Smooth muscle cell of trachea (primary cell): ENCODE results near the gene SMCP. TPM values are rescaled to one million over a fixed set of nuclear protein-coding genes. Genes with fewer than 3 reads are reported as not detected.

Experiments
- total RNA-seq: library from RNA; depleted of rRNA; stranded (reverse); fragments of >200 nt; gene quantifications from 2 replicates; pipeline ENCODE4 v1.2.1, GENCODE V29; 2014

The SMCP gene, protein sequence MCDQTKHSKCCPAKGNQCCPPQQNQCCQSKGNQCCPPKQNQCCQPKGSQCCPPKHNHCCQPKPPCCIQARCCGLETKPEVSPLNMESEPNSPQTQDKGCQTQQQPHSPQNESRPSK
- total RNA-seq, result not detected in 2 replicates

DNA sequence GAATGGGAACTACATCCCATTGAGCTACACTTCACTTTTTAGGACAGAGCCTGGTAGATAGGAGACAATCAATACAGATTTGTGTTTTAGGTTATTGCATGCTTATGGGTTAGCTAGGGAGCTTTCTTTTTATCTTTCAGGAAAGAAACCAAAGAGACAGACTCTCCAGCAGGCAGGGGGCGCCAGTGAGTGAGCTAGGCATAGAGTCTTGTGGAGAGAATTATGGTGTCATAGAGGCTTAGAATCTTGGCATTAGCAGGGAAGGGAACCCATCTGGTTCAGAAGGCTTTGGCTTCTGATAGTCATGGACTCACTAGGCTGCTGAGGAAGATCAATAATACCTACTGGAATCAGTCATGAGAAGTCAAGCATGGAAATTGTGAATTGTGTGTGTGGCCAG is at the start of gene SMCP:
Gene SMCP (plus strand): TSS at position 281 of the 400 bp plus-strand sequence. CDS start 6,101 bp downstream, outside the sequence.

DNA sequence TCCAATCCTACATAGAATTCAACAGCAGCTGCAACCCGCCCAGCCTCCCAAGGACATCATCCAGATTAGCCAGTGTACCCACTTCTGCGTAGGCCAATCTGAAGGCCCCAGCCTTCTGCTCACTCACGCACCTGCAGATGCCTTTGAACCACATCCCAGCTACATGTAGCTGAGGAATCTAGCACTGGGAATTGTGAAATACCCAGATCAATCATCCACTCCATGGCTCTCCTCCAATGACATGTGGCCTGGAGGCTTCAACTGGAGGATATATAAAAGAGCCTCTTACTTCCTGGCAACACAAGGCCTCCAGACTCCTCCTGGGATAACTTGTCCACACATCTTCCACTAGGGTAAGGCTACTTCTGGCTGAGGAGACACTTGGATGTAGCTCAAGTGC is 35.6 kb upstream of the SMCP start, which contains the start of gene LCE6A:
Gene LCE6A (plus strand): TSS at position 301 of the 400 bp plus-strand sequence. CDS start 665 bp downstream, outside the sequence.

DNA sequence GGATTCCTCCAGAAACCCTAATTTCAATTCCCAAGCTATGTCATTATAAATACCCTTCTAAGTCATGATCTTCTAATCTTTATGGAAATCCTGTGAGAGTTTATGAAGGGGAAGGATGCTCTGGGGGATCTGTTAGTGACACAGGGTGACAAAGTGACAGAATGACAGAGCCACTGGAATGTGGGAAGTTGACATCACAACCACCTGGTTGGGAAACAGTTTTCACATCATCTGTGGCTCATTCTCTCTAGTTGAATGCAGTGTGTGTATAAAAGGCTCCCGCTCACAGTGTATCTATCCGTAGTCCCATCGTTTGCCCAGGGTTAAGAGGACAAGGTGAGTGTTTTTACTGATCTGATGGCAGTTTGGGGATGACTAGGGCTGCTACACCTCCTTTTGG is 18.4 kb upstream of the SMCP start, which contains the start of gene LCE7A:
Gene LCE7A (plus strand): TSS at position 301 of the 400 bp plus-strand sequence. CDS start 702 bp downstream, outside the sequence.

DNA sequence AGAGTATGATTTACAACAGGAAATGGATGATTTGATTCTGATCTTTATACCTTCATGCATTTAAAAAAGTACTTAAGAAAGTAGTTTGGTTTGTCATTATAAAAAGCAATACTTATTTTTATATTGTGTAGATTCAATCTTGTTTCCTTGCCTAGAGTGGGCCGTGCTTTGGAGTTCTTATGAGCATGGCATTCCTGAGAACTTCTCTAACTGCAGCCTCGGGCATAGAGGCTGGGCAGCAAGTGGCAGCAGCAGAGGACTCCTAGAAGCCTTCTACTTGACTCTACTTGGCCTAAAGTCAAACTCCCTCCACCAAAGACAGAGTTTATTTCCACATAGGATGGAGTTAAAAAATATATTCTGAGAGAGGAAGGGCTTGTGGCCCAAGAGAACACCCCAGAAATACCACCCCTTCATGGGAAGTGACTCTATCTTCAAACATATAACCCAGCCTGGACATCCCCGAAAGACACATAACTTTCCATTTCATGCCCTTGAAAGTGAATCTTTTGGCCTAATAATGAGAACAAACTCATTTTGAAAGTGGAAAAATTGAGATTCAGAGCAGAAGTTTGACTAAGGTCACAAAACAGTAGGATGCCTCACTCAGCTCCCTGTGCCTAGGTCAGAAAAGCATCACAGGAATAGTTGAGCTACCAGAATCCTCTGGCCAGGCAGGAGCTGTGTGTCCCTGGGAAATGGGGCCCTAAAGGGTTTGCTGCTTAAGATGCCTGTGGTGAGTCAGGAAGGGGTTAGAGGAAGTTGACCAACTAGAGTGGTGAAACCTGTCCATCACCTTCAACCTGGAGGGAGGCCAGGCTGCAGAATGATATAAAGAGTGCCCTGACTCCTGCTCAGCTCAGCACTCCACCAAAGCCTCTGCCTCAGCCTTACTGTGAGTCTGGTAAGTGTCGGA is 29.8 kb downstream of the SMCP start, which contains the start of gene IVL:
Gene IVL (plus strand): TSS at position 861 of the 916 bp plus-strand sequence. CDS start 1,252 bp downstream, outside the sequence.

Other genes starting within 250 kb of the SMCP start
- gene LCE2D, start 214.9 kb upstream of the SMCP start, total RNA-seq, result not detected in 2 replicates
- gene LCE2C, start 203.0 kb upstream of the SMCP start, total RNA-seq, result not detected in 2 replicates
- gene LCE2B, start 192.2 kb upstream of the SMCP start, total RNA-seq, result not detected in 2 replicates
- gene LCE2A, start 180.0 kb upstream of the SMCP start, total RNA-seq, result not detected in 2 replicates
- not detected in 2 replicates for gene LCE4A, start 170.2 kb upstream of the SMCP start, total RNA-seq
- gene KPRP, start 120.3 kb upstream of the SMCP start, total RNA-seq, result not detected in 2 replicates
- not detected in 2 replicates for gene LCE1F, start 103.2 kb upstream of the SMCP start, total RNA-seq
- not detected in 2 replicates for gene LCE1E, start 92.1 kb upstream of the SMCP start, total RNA-seq
- gene LCE1D, start 81.6 kb upstream of the SMCP start, total RNA-seq, result not detected in 2 replicates
- not detected in 2 replicates for gene LCE1C, start 71.7 kb upstream of the SMCP start, total RNA-seq
- gene LCE1B, start 66.4 kb upstream of the SMCP start, total RNA-seq, result not detected in 2 replicates
- not detected in 2 replicates for gene LCE1A, start 50.8 kb upstream of the SMCP start, total RNA-seq
- gene LCE6A, start 35.5 kb upstream of the SMCP start, total RNA-seq, result not detected in 2 replicates
- gene LCE7A, start 18.3 kb upstream of the SMCP start, total RNA-seq, result not detected in 2 replicates
- not detected in 2 replicates for gene IVL, start 30.2 kb downstream of the SMCP start, total RNA-seq
- not detected in 2 replicates for gene SPRR5, start 68.9 kb downstream of the SMCP start, total RNA-seq
- gene SPRR4, start 92.3 kb downstream of the SMCP start, total RNA-seq, result not detected in 2 replicates
- gene SPRR1A, start 105.8 kb downstream of the SMCP start, total RNA-seq, result not detected in 2 replicates
- not detected in 2 replicates for gene SPRR3, start 123.4 kb downstream of the SMCP start, total RNA-seq
- gene SPRR1B, start 152.9 kb downstream of the SMCP start, total RNA-seq, result not detected in 2 replicates
- gene SPRR2D, start 162.8 kb downstream of the SMCP start, total RNA-seq, result not detected in 2 replicates
- not detected in 2 replicates for gene SPRR2A, start 179.2 kb downstream of the SMCP start, total RNA-seq
- gene SPRR2B, start 193.3 kb downstream of the SMCP start, total RNA-seq, result not detected in 2 replicates
- gene SPRR2E, start 216.2 kb downstream of the SMCP start, total RNA-seq, result not detected in 2 replicates
- gene SPRR2F, start 235.2 kb downstream of the SMCP start, total RNA-seq, result not detected in 2 replicates